H9 (cell line): Measurements from ENCODE around the gene CHPF. TPM values are rescaled to one million over a fixed set of nuclear protein-coding genes. Genes with fewer than 3 reads are reported as not detected.

Source experiments
- DNase-seq: peaks from one replicate; pipeline ENCODE4 v3.0.0-alpha.2; 2017
- H2AFZ ChIP-seq: one replicate; pipeline ENCODE4 v1.6.1; 2013; ENCODE audit warnings: mild to moderate bottlenecking, low read length, control low read depth, moderate library complexity
- H2AK5ac ChIP-seq: 2 replicates; pipeline ENCODE4 v1.6.1; 2013; ENCODE audit warnings: low read length, control low read depth, mixed read lengths; ENCODE audit not compliant: insufficient read length
- H2BK120ac ChIP-seq: one replicate; pipeline ENCODE4 v1.6.1; 2013; ENCODE audit warnings: low read depth, mild to moderate bottlenecking, low read length, control low read depth, inconsistent platforms; ENCODE audit not compliant: poor library complexity, severe bottlenecking
- H2BK12ac ChIP-seq: 2 replicates; pipeline ENCODE4 v1.6.1; 2013; ENCODE audit warnings: low read length, control low read depth, mixed read lengths, low read depth; ENCODE audit not compliant: insufficient read length
- H2BK15ac ChIP-seq: 2 replicates; pipeline ENCODE4 v1.6.1; 2013; ENCODE audit warnings: low read depth, low read length, control low read depth
- H2BK20ac ChIP-seq: one replicate; pipeline ENCODE4 v1.6.1; 2013; ENCODE audit warnings: low read depth, mild to moderate bottlenecking, low read length, control low read depth, inconsistent platforms; ENCODE audit not compliant: poor library complexity, severe bottlenecking
- H2BK5ac ChIP-seq: 2 replicates; pipeline ENCODE4 v1.6.1; 2013; ENCODE audit warnings: low read length, control low read depth, mixed read lengths; ENCODE audit not compliant: insufficient read length
- H3K14ac ChIP-seq: 2 replicates; pipeline ENCODE4 v1.6.1; 2013; ENCODE audit warnings: low read length, control low read depth; ENCODE audit not compliant: insufficient read depth
- H3K18ac ChIP-seq: 2 replicates; pipeline ENCODE4 v1.6.1; 2013; ENCODE audit warnings: low read depth, mild to moderate bottlenecking, mixed read lengths, low read length, control low read depth; ENCODE audit not compliant: insufficient read length
- H3K23ac ChIP-seq: 2 replicates; pipeline ENCODE4 v1.6.1; 2013; ENCODE audit warnings: low read length, control low read depth, mixed read lengths, low read depth; ENCODE audit not compliant: insufficient read length
- H3K23me2 ChIP-seq: 2 replicates; pipeline ENCODE4 v1.6.1; 2013; ENCODE audit warnings: low read depth, mild to moderate bottlenecking, mixed read lengths, low read length, control low read depth; ENCODE audit not compliant: insufficient read length, poor library complexity, severe bottlenecking
- H3K27ac ChIP-seq: 2 replicates; pipeline ENCODE4 v1.5.1; 2013; ENCODE audit warnings: low read length, control low read depth, mixed read lengths, low read depth; ENCODE audit not compliant: insufficient read length
- H3K27me3 ChIP-seq: 2 replicates; pipeline ENCODE4 v1.6.1; 2013; ENCODE audit warnings: low read length, control low read depth, inconsistent platforms; ENCODE audit not compliant: insufficient read depth
- H3K4ac ChIP-seq: 2 replicates; pipeline ENCODE4 v1.6.1; 2013; ENCODE audit warnings: low read depth, mild to moderate bottlenecking, control low read depth, inconsistent platforms, low read length, moderate library complexity
- H3K4me1 ChIP-seq: 2 replicates; pipeline ENCODE4 v1.6.1; 2013; ENCODE audit warnings: low read length, control low read depth, inconsistent platforms; ENCODE audit not compliant: insufficient read depth
- H3K4me2 ChIP-seq: 2 replicates; pipeline ENCODE4 v1.6.1; 2013; ENCODE audit warnings: low read length, control low read depth, mixed read lengths; ENCODE audit not compliant: insufficient read length, insufficient read depth
- H3K56ac ChIP-seq: 2 replicates; pipeline ENCODE4 v1.6.1; 2013; ENCODE audit warnings: low read depth, mild to moderate bottlenecking, mixed read lengths, low read length, control low read depth; ENCODE audit not compliant: insufficient read length
- H3K79me1 ChIP-seq: 2 replicates; pipeline ENCODE4 v1.6.1; 2013; ENCODE audit warnings: low read depth, mild to moderate bottlenecking, moderate library complexity, low read length, control low read depth, inconsistent platforms; ENCODE audit not compliant: insufficient read depth, poor library complexity, severe bottlenecking
- H3K79me2 ChIP-seq: 2 replicates; pipeline ENCODE4 v1.6.1; 2013; ENCODE audit warnings: low read length, control low read depth, inconsistent platforms; ENCODE audit not compliant: insufficient read depth
- H3K9ac ChIP-seq: 2 replicates; pipeline ENCODE4 v1.6.1; 2013; ENCODE audit warnings: low read length, control low read depth, mixed read lengths; ENCODE audit not compliant: insufficient read length; ENCODE audit errors: extremely low read depth
- H3K9me3 ChIP-seq: one replicate; pipeline ENCODE4 v1.6.1; 2013; ENCODE audit warnings: low read depth, low read length, inconsistent platforms; ENCODE audit not compliant: control insufficient read depth
- H3T11ph ChIP-seq: one replicate; pipeline ENCODE4 v1.6.1; 2013; ENCODE audit warnings: mild to moderate bottlenecking, low read length, control low read depth, inconsistent platforms
- H4K20me1 ChIP-seq: one replicate; pipeline ENCODE4 v1.6.1; 2013; ENCODE audit not compliant: control insufficient read depth, insufficient read length, insufficient read depth
- H4K5ac ChIP-seq: 2 replicates; pipeline ENCODE4 v1.6.1; 2013; ENCODE audit warnings: low read depth, mild to moderate bottlenecking, mixed read lengths, low read length, control low read depth; ENCODE audit not compliant: insufficient read length
- H4K8ac ChIP-seq: replicated peaks from 2 replicates; pipeline ENCODE4 v1.6.1; 2013; ENCODE audit warnings: low read length, control low read depth, mixed read lengths, low read depth; ENCODE audit not compliant: insufficient read length
- H4K91ac ChIP-seq: 2 replicates; pipeline ENCODE4 v1.6.1; 2013; ENCODE audit warnings: low read depth, mild to moderate bottlenecking, moderate library complexity, mixed read lengths, low read length, control low read depth; ENCODE audit not compliant: insufficient read length
- H3K27ac Mint-ChIP-seq, 3 experiments: 2 replicates in 2 of 3; 3 replicates in 1 of 3; pipeline ENCODE4 v1.8.0; 2020 to 2021; ENCODE audit warnings: mixed read lengths in 3 of 3, mild to moderate bottlenecking in 1 of 3, moderate library complexity in 1 of 3
- H3K27me3 Mint-ChIP-seq: 2 replicates; pipeline ENCODE4 v1.8.0; 2021; ENCODE audit warnings: low read depth, mild to moderate bottlenecking, moderate library complexity, mixed read lengths
- H3K36me3 Mint-ChIP-seq, 3 experiments: 2 replicates in 2 of 3; 3 replicates in 1 of 3; pipeline ENCODE4 v1.8.0; 2020 to 2021; ENCODE audit warnings: low read depth in 3 of 3, mixed read lengths in 3 of 3; ENCODE audit not compliant: insufficient read depth in 1 of 3
- H3K4me1 Mint-ChIP-seq, 2 experiments: 2 replicates each; pipeline ENCODE4 v1.8.0; 2020; ENCODE audit warnings: mixed read lengths in 2 of 2
- H3K4me3 Mint-ChIP-seq, 2 experiments: 2 replicates in 1 of 2; 3 replicates in 1 of 2; pipeline ENCODE4 v1.8.0; 2020 to 2021; ENCODE audit warnings: mild to moderate bottlenecking in 2 of 2, mixed read lengths in 2 of 2, moderate library complexity in 1 of 2
- H3K9me3 Mint-ChIP-seq, 2 experiments: 2 replicates in 1 of 2; 3 replicates in 1 of 2; pipeline ENCODE4 v1.8.0; 2020; ENCODE audit warnings: mild to moderate bottlenecking in 2 of 2, mixed read lengths in 2 of 2, moderate library complexity in 1 of 2
- WGBS: extraction: QIAGEN DNeasy Blood & Tissue Kit; methylation state at CpG from one replicate; pipeline ENCODE4 v1.1.7; 2013; ENCODE audit warnings: missing lambda C conversion rate, low lambda C conversion rate, mixed read lengths; ENCODE audit not compliant: insufficient read length; ENCODE audit errors: extremely low coverage; 5-methylcytosine and 5-hydroxymethylcytosine counted together
- total RNA-seq: library from RNA; stranded (reverse); gene quantifications from 2 replicates; pipeline ENCODE4 v1.2.1, GENCODE V29; 2021
- TF ChIP-seq, protein P1 (sequence below): fragments of 200-600 bp; sonication (generic); conservative IDR thresholded peaks from 3 replicates; pipeline ENCODE4 v1.8.0; 2021; ENCODE audit warnings: antibody characterized with exemption, mild to moderate bottlenecking

Gene CHPF
- total RNA-seq, 1 experiment from 2014 or later: 46.5 TPM

DNA sequence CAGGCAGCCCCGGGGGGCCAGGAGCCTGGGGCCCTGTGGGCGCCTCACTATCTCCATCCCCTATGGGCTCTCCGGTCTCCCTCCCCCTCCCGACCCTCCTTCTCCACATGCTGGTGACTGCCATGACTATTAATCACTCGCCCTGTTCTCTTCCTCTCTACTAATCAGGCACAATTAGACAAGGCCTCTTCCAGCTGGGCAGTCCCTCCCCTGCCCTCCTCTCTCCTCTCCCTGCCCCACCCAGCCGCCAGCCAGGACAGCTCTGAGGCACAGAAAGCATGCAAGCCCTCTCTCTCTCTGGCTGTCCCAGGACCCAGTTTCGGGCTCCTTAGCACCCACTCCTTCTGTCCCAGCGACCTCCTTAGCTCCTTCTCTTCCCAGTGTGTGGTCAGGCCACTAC, 23.5 kb downstream of the CHPF start:
- WGBS: no CpG with 5 or more reads among the region's 8 CpGs
- H2BK12ac ChIP-seq: no peak overlapping the region
- no peak overlapping the region for H2AFZ ChIP-seq
- no peak overlapping the region; the same call in 1 of the 2 replicates for H3K14ac ChIP-seq
- H3K79me1 ChIP-seq: no peaks in the 10 kb centered on the region
- DNase-seq: no peak
- TF ChIP-seq, protein P1, sequence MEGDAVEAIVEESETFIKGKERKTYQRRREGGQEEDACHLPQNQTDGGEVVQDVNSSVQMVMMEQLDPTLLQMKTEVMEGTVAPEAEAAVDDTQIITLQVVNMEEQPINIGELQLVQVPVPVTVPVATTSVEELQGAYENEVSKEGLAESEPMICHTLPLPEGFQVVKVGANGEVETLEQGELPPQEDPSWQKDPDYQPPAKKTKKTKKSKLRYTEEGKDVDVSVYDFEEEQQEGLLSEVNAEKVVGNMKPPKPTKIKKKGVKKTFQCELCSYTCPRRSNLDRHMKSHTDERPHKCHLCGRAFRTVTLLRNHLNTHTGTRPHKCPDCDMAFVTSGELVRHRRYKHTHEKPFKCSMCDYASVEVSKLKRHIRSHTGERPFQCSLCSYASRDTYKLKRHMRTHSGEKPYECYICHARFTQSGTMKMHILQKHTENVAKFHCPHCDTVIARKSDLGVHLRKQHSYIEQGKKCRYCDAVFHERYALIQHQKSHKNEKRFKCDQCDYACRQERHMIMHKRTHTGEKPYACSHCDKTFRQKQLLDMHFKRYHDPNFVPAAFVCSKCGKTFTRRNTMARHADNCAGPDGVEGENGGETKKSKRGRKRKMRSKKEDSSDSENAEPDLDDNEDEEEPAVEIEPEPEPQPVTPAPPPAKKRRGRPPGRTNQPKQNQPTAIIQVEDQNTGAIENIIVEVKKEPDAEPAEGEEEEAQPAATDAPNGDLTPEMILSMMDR: no peak
- no peak overlapping the region for H2AK5ac ChIP-seq
- no peak overlapping the region for H3K4ac ChIP-seq
- H3K18ac ChIP-seq: no peak overlapping the region
- no peak overlapping the region for H3K9ac ChIP-seq
- H4K5ac ChIP-seq: no peak overlapping the region
- H3K23me2 ChIP-seq: peaks cover 4% of the 10 kb centered on the region
- no peak overlapping the region for H3K27ac ChIP-seq
- H2BK15ac ChIP-seq: no peak overlapping the region
- no peak overlapping the region for H3K27ac Mint-ChIP-seq
- no peak overlapping the region for H2BK20ac ChIP-seq
- no peak overlapping the region for H4K8ac ChIP-seq
- peaks cover 6% of the 10 kb centered on the region; the same call in 1 of the 2 replicates for H3K4me1 ChIP-seq
- H2BK5ac ChIP-seq: no peak overlapping the region
- H2BK120ac ChIP-seq: no peak overlapping the region
- H3K9me3 Mint-ChIP-seq: no peaks in the 10 kb centered on the region; a peak in 1 of 5 replicates
- H3K23ac ChIP-seq: no peak overlapping the region
- no peaks in the 10 kb centered on the region; a peak in 1 of 7 replicates for H3K36me3 Mint-ChIP-seq
- H3K79me2 ChIP-seq: no peaks in the 10 kb centered on the region
- no peak overlapping the region for H3T11ph ChIP-seq
- peaks cover under 1% of the 10 kb centered on the region for H4K20me1 ChIP-seq
- peaks cover 8% of the 10 kb centered on the region; the same call in 1 of the 2 replicates for H3K27me3 ChIP-seq
- H3K4me1 Mint-ChIP-seq: peaks cover 38 to 57% of the 10 kb centered on the region in 2 experiments
- no peak overlapping the region for H3K56ac ChIP-seq
- H3K9me3 ChIP-seq: no peaks in the 10 kb centered on the region
- H3K4me2 ChIP-seq: no peak overlapping the region
- H3K27me3 Mint-ChIP-seq: peaks cover 49% of the 10 kb centered on the region
- H3K4me3 Mint-ChIP-seq: no peak overlapping the region
- no peak overlapping the region for H4K91ac ChIP-seq
